Large intestine (tissue), 1 donor: Measurements from ENCODE around the gene PRR23C. TPM values are rescaled to one million over a fixed set of nuclear protein-coding genes. Genes with fewer than 3 reads are reported as not detected.

ENCODE experiments used
- polyA plus RNA-seq: library from polyadenylated mRNA; unstranded; fragments of 120-200 nt; gene quantifications from one replicate; pipeline ENCODE4 v1.2.1, GENCODE V29; 2013

PRR23C gene
- polyA plus RNA-seq, 1 donor = not detected

Other genes with a start within 250 kb of the PRR23C start
- 51.1 TPM for gene PIK3CB, start 210.0 kb downstream of the PRR23C start, polyA plus RNA-seq
- gene FOXL2, start 97.8 kb downstream of the PRR23C start, polyA plus RNA-seq = not detected
- not detected for gene FOXL2NB, start 97.7 kb downstream of the PRR23C start, polyA plus RNA-seq
- not detected for gene PRR23A, start 38.6 kb downstream of the PRR23C start, polyA plus RNA-seq
- not detected for gene PRR23B, start 24.0 kb downstream of the PRR23C start, polyA plus RNA-seq